ENCODE results near the gene TMEM271. TPM values are rescaled to one million over a fixed set of nuclear protein-coding genes. Genes with fewer than 3 reads are reported as not detected.

TMEM271 gene
- total RNA-seq, 2 donors from 2014 or later = not detected

DNA sequence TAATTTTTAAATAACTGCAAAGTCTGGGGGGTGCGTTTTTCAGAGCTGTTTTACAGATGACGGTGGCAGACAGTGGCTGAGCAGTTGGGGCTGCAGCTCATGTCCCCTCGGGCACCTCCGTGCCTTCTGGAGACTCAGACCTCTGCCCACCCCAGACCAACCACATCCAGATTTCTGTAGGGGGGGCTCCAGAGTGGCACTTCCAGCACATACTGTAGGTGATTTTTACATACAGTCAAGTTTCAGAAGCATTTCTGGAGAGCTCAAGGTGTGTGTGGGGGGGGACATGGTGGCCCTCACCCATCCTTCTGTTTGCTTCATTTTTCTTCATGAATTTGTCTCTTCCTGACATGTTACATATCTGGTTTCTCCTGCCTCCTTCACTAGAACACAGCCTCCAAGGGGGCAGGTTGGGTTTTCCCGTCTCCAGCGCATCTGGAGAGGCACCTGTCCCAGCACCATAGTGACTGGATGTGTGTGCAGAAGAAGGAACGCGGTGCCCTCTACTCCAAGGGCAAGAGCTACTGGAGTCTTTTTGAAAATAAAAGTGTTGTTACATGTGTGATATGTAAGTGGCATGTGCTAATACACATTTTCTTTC is 37.5 kb downstream of the TMEM271 start:
- peaks cover 24% of the 10 kb centered on the region for H3K36me3 ChIP-seq
- no peak for DNase-seq (ENCODE audit: low spot score)
- TF ChIP-seq, protein P1, sequence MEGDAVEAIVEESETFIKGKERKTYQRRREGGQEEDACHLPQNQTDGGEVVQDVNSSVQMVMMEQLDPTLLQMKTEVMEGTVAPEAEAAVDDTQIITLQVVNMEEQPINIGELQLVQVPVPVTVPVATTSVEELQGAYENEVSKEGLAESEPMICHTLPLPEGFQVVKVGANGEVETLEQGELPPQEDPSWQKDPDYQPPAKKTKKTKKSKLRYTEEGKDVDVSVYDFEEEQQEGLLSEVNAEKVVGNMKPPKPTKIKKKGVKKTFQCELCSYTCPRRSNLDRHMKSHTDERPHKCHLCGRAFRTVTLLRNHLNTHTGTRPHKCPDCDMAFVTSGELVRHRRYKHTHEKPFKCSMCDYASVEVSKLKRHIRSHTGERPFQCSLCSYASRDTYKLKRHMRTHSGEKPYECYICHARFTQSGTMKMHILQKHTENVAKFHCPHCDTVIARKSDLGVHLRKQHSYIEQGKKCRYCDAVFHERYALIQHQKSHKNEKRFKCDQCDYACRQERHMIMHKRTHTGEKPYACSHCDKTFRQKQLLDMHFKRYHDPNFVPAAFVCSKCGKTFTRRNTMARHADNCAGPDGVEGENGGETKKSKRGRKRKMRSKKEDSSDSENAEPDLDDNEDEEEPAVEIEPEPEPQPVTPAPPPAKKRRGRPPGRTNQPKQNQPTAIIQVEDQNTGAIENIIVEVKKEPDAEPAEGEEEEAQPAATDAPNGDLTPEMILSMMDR (IDR thresholded peaks at IDR 0.05) = no peak

DNA sequence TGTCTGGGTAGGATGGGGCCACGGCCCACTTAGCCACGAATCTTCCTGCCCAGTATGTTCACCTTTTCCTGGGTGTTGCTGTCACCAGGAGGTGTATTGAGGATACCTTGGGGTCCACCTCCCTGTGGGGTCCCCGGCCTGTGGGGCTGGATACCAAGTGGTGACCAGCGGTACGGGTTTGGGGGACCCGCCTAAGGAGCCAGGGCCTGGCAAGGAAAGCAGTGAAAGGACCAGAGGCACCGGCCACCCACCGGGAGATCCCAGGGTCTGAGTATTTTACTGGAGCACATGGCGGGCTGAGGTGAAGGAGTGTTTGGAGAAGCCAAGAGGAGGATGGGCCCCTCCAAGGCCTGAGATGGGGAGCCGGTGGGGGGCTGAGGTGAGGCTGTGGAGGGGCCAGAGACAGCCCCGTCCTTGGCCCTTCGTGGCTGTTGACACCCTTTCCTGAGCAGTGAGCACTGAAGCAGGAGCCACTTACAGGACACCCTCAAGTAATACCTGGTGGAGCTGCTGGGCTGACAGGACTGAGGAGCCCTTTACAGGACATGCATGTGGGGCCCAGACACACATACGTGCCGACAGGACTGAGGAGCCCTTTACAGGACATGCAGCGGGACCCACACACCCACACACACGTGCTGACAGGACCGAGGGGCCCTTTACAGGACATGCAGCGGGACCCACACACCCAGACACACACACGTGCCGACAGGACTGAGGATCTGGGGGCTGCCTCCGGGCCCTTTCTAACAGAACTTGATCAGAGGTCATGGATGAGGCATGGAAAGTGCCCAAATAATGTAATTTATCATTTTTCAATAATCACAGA is 38.4 kb downstream of the TMEM271 start:
- Histone ChIP-seq H3K4me3 (no peak overlapping the region), H3K36me3 (peaks cover 31% of the 10 kb centered on the region), H3K9me3 (no peaks in the 10 kb centered on the region), H3K27ac (no peak overlapping the region), H3K4me1 (ENCODE audit: control insufficient read depth in 1 of 2, low read depth in 2 of 2) (no peaks in the 10 kb centered on the region), H3K27me3 (replicated peaks; ENCODE audit: insufficient read depth) (no peaks in the 10 kb centered on the region)
- ATAC-seq (ENCODE audit: insufficient number of reproducible peaks, low FRiP score, low read depth) = no peak
- no peak for DNase-seq (ENCODE audit: low spot score)
- TF ChIP-seq, protein P1 (IDR thresholded peaks at IDR 0.05) = no peak

More for the DNA sequence above, 37.5 kb downstream of the TMEM271 start:
- H3K27ac ChIP-seq = no peak overlapping the region
- H3K9me3 ChIP-seq = no peaks in the 10 kb centered on the region
- H3K4me1 ChIP-seq (ENCODE audit: control insufficient read depth in 1 of 2, low read depth in 2 of 2) = no peaks in the 10 kb centered on the region
- no peak overlapping the region for H3K4me3 ChIP-seq
- no peaks in the 10 kb centered on the region for H3K27me3 ChIP-seq (replicated peaks; ENCODE audit: insufficient read depth)
- no peak for ATAC-seq (ENCODE audit: insufficient number of reproducible peaks, low FRiP score, low read depth)

GRCh38 chr4:536351-536972 is 39.6 kb downstream of the TMEM271 start:
- Histone ChIP-seq H3K27me3 (replicated peaks; ENCODE audit: insufficient read depth) (no peaks in the 10 kb centered on the region), H3K27ac (no peak overlapping the region), H3K4me1 (ENCODE audit: control insufficient read depth in 1 of 2, low read depth in 2 of 2) (no peaks in the 10 kb centered on the region), H3K9me3 (no peaks in the 10 kb centered on the region), H3K4me3 (no peak overlapping the region), H3K36me3 (peaks cover 38% of the 10 kb centered on the region)
- ATAC-seq (ENCODE audit: insufficient number of reproducible peaks, low FRiP score, low read depth) = no peak
- TF ChIP-seq, protein P1 (IDR thresholded peaks at IDR 0.05) = no peak
- no peak for DNase-seq (ENCODE audit: low spot score)

- Histone ChIP-seq H3K4me3 (no peak overlapping the region), H3K27me3 (replicated peaks; ENCODE audit: insufficient read depth) (no peaks in the 10 kb centered on the region), H3K4me1 (ENCODE audit: control insufficient read depth in 1 of 2, low read depth in 2 of 2) (no peaks in the 10 kb centered on the region), H3K36me3 (peaks cover 43% of the 10 kb centered on the region), H3K27ac (no peak overlapping the region), H3K9me3 (no peaks in the 10 kb centered on the region)
- TF ChIP-seq, protein P1 (IDR thresholded peaks at IDR 0.05) = no peak
- DNase-seq (ENCODE audit: low spot score) (no peak), ATAC-seq (ENCODE audit: insufficient number of reproducible peaks, low FRiP score, low read depth) (no peak)
These were observed 40.2 kb downstream of the TMEM271 start for GRCh38 chr4:535924-536281.

- Histone ChIP-seq H3K4me3 (no peak overlapping the region), H3K9me3 (no peaks in the 10 kb centered on the region), H3K36me3 (peaks cover 46% of the 10 kb centered on the region), H3K4me1 (ENCODE audit: control insufficient read depth in 1 of 2, low read depth in 2 of 2) (no peaks in the 10 kb centered on the region), H3K27me3 (replicated peaks; ENCODE audit: insufficient read depth) (no peaks in the 10 kb centered on the region), H3K27ac (no peak overlapping the region)
- TF ChIP-seq, protein P1 (IDR thresholded peaks at IDR 0.05) = no peak
- ATAC-seq (ENCODE audit: insufficient number of reproducible peaks, low FRiP score, low read depth) (no peak), DNase-seq (ENCODE audit: low spot score) (no peak)
These were observed 40.7 kb downstream of the TMEM271 start for GRCh38 chr4:535181-535923.

Data from thoracic aorta (tissue), 2 donors.